HCT116 (cell line): ENCODE data around the gene TSTD2. TPM values are rescaled to one million over a fixed set of nuclear protein-coding genes. Genes with fewer than 3 reads are reported as not detected.

Experiments used
- ATAC-seq: fragments of 200-7000 bp; cut with Tn5 transposase; 2 replicates; pipeline ENCODE4 v1.9.1; 2020; ENCODE audit warnings: mild to moderate bottlenecking, moderate library complexity
- BruUV-seq: library from RNA; stranded (reverse); fragments of 400-500 nt; replicated peaks from 2 replicates; lab custom pipeline; 2021; lab: Mats Ljungman, UMichigan
- CTCF ChIA-PET: fragments of 300-600 bp; sonication (Branson Sonifier 250); formaldehyde crosslinking; loops from one replicate; lab custom pipeline; 2021; ENCODE audit warnings: antibody characterized with exemption; lab: Charles Lee
- POLR2A ChIA-PET: fragments of 300-600, 350-600 bp; sonication (Branson Sonifier 250); formaldehyde crosslinking; loops from one replicate; lab custom pipeline; 2021; ENCODE audit warnings: antibody characterized with exemption; lab: Charles Lee
- RAD21 ChIA-PET, 2 experiments: fragments of 300-600 bp; sonication (Branson Sonifier 250); formaldehyde crosslinking; loops; one replicate each; lab custom pipeline; 2023; ENCODE audit warnings: low total read pairs in 2 of 2; ENCODE audit not compliant: uncharacterized antibody in 2 of 2, unreplicated experiment in 2 of 2, low non-redundant PET in 1 of 2; lab: Charles Lee
- DNase-seq: peaks from one replicate; pipeline ENCODE4 v3.0.0-alpha.2; 2010; ENCODE audit warnings: low read depth, low spot score
- H2AFZ ChIP-seq: fragments of 200-600 bp; shearing (Covaris generic), sonication (generic); 2 replicates; pipeline ENCODE4 v1.6.1; 2017; ENCODE audit warnings: low read depth, mixed run types, mixed read lengths, antibody characterized with exemption, low read length; ENCODE audit not compliant: poor library complexity, severe bottlenecking
- H3K27ac ChIP-seq: 2 replicates; pipeline ENCODE4 v1.5.1; 2012; ENCODE audit warnings: low read depth, low read length
- H3K27me3 ChIP-seq: fragments of 200-600 bp; sonication (generic); 2 replicates; pipeline ENCODE4 v1.6.1; 2016; ENCODE audit warnings: mixed run types, low read length, mixed read lengths; ENCODE audit not compliant: insufficient read depth
- H3K36me3 ChIP-seq, 2 experiments: fragments of 200-500 bp in 1 of 2; fragments of 200-600 bp in 1 of 2; sonication (Bioruptor generic) in 1 of 2; sonication (generic) in 1 of 2; 2 replicates each; pipeline versions ENCODE4 v1.5.1 to v1.6.1; 2014 to 2016; ENCODE audit warnings: low read length in 2 of 2, inconsistent platforms in 1 of 2, mixed read lengths in 1 of 2, mixed run types in 1 of 2; ENCODE audit not compliant: insufficient read depth in 2 of 2, control insufficient read depth in 1 of 2
- H3K4me1 ChIP-seq, 2 experiments: fragments of 200-600 bp in 1 of 2; sonication (generic) in 1 of 2; 2 replicates each; pipeline versions ENCODE4 v1.5.1 to v1.6.1; 2012 to 2017; ENCODE audit warnings: low read length in 2 of 2, inconsistent platforms in 1 of 2, mild to moderate bottlenecking in 1 of 2, mixed read lengths in 1 of 2, mixed run types in 1 of 2, moderate library complexity in 1 of 2; ENCODE audit not compliant: insufficient read depth in 2 of 2, control insufficient read depth in 1 of 2
- H3K4me2 ChIP-seq: fragments of 200-600 bp; sonication (generic); 2 replicates; pipeline ENCODE4 v1.6.1; 2017; ENCODE audit warnings: mixed run types, low read length, mixed read lengths
- H3K4me3 ChIP-seq, 2 experiments: fragments of 200-600 bp in 1 of 2; sonication (generic) in 1 of 2; replicated peaks in 1 of 2; 2 replicates each; pipeline ENCODE4 v1.5.1; 2011 to 2016; ENCODE audit warnings: low read length in 2 of 2, control low read depth in 1 of 2, low read depth in 1 of 2, mild to moderate bottlenecking in 1 of 2, mixed read lengths in 1 of 2, mixed run types in 1 of 2
- H3K79me2 ChIP-seq: fragments of 200-600 bp; sonication (generic); 2 replicates; pipeline ENCODE4 v1.6.1; 2017; ENCODE audit warnings: mild to moderate bottlenecking, mixed run types, low read length, moderate library complexity, mixed read lengths; ENCODE audit not compliant: insufficient read depth
- H3K9ac ChIP-seq: fragments of 200-600 bp; sonication (generic); 2 replicates; pipeline ENCODE4 v1.6.1; 2016; ENCODE audit warnings: low read length, mixed read lengths
- H3K9me2 ChIP-seq: fragments of 200-600 bp; sonication (generic), shearing (Covaris generic); 2 replicates; pipeline ENCODE4 v1.6.1; 2017; ENCODE audit warnings: mixed run types, mild to moderate bottlenecking, moderate library complexity; ENCODE audit not compliant: insufficient read depth
- H3K9me3 ChIP-seq, 2 experiments: fragments of 200-500 bp in 1 of 2; fragments of 200-600 bp in 1 of 2; sonication (Bioruptor generic) in 1 of 2; sonication (generic) in 1 of 2; 2 replicates each; pipeline ENCODE4 v1.6.1; 2014 to 2017; ENCODE audit warnings: low read length in 2 of 2, mixed read lengths in 2 of 2, inconsistent platforms in 1 of 2, low read depth in 1 of 2, mild to moderate bottlenecking in 1 of 2, mixed run types in 1 of 2, moderate library complexity in 1 of 2; ENCODE audit not compliant: control insufficient read depth in 1 of 2, insufficient read depth in 1 of 2
- H4K20me1 ChIP-seq: fragments of 200-600 bp; sonication (generic), shearing (Covaris generic); 2 replicates; pipeline ENCODE4 v1.6.1; 2017; ENCODE audit warnings: mixed run types, mild to moderate bottlenecking, moderate library complexity; ENCODE audit not compliant: insufficient read depth
- CEBPB ChIP-seq: IDR thresholded peaks from 2 replicates; pipeline ENCODE4 v1.6.1; 2012; ENCODE audit warnings: low read depth
- EGR1 ChIP-seq: IDR thresholded peaks from 2 replicates; pipeline ENCODE4 v1.6.1; 2012; ENCODE audit warnings: low read depth
- ELF1 ChIP-seq: IDR thresholded peaks from 2 replicates; pipeline ENCODE4 v1.6.1; 2012; ENCODE audit warnings: low read depth, borderline replicate concordance
- EZH2 ChIP-seq: fragments of 200-600 bp; sonication (generic); IDR thresholded peaks from 2 replicates; pipeline ENCODE4 v1.6.1; 2017; ENCODE audit warnings: antibody characterized with exemption, mixed run types
- EZH2phosphoT487 ChIP-seq: fragments of 200-600 bp; IDR thresholded peaks from 2 replicates; pipeline ENCODE4 v1.6.1; 2018; ENCODE audit warnings: antibody characterized with exemption, borderline replicate concordance
- FOSL1 ChIP-seq: IDR thresholded peaks from 2 replicates; pipeline ENCODE4 v1.6.1; 2012; ENCODE audit warnings: low read depth
- JUND ChIP-seq: IDR thresholded peaks from 2 replicates; pipeline ENCODE4 v1.6.1; 2012
- SP1 ChIP-seq: IDR thresholded peaks from 2 replicates; pipeline ENCODE4 v1.6.1; 2012; ENCODE audit warnings: low read depth
- ZFX ChIP-seq: fragments of 450-650 bp; IDR thresholded peaks from 2 replicates; pipeline ENCODE4 v1.6.1; 2017
- ZNF274 ChIP-seq: fragments of 200-500 bp; sonication (Bioruptor generic); IDR thresholded peaks from 2 replicates; pipeline ENCODE4 v1.6.1; 2014; ENCODE audit warnings: mild to moderate bottlenecking, low read depth, low read length, inconsistent platforms
- intact Hi-C: fragments of 100-400 bp; cut with micrococcal nuclease; formaldehyde crosslinking; loops from 2 replicates; pipeline ENCODE4 v1.10.0; 2022
- total RNA-seq: library from RNA; stranded (reverse); gene quantifications from one replicate; pipeline ENCODE4 v1.2.1, GENCODE V29; 2021; ENCODE audit not compliant: unreplicated experiment
- TF ChIP-seq, protein P1 (sequence below): IDR thresholded peaks from 2 replicates; pipeline ENCODE4 v1.6.1; 2011; ENCODE audit warnings: mild to moderate bottlenecking, low read length, moderate library complexity; ENCODE audit not compliant: insufficient replicate concordance; ENCODE audit errors: extremely low read depth

TSTD2 gene
- total RNA-seq, 1 experiment from 2014 or later = 16.0 TPM

DNA sequence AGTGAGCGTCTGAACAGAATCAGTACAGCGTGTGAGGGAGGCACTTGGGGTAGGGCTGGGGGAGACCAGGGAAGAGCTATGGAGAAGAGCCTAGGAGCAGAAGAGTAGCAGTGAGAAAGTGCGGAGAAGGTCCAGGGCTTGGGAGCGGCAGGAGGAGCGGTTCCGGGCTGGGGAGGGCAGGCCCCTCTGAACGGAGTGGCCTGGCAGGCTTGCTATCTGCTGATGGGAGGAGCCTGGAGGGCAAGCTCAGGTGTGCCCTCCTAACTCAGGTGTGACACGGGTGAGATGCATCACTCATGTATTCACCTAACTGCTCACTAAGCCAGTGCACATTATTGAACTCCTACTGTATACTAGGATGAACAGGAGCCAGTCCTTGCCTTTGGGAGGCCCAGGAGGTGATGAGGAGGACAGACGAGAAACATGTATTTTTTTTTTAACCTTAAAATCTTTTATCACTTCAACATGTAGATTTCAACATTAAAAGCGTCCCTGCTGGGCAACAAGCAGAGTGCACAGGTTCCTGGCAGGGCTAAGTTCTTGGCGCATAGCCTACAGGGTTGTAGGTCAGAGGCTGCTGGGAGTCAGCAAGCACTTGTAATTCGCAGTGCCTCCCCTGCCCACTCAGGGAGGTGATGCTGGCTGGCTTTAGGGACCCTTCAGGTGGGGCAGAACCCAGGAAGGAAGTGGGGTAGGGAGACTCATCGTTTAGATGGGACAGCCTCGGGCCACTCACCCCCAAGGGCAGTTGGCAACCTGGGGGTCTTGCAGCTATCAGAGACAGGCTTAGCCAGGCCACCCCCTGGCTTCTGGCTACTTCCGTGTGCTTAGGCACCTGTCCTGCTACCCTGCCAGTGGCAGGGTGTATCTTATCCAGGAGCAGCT is 76.2 kb downstream of the TSTD2 start:
- Histone ChIP-seq H3K9ac (no peak overlapping the region), H3K79me2 (no peaks in the 10 kb centered on the region), H3K4me3 (no peak overlapping the region), H4K20me1 (no peaks in the 10 kb centered on the region), H3K36me3 (no peaks in the 10 kb centered on the region), H3K27me3 (no peaks in the 10 kb centered on the region), H3K4me1 (no peaks in the 10 kb centered on the region), H3K4me2 (no peak overlapping the region), H2AFZ (no peak overlapping the region), H3K9me2 (no peaks in the 10 kb centered on the region), H3K27ac (no peak overlapping the region), H3K9me3 (no peaks in the 10 kb centered on the region)
- RAD21 ChIA-PET = no interaction called here
- no peak for DNase-seq
- TF ChIP-seq, protein P1, sequence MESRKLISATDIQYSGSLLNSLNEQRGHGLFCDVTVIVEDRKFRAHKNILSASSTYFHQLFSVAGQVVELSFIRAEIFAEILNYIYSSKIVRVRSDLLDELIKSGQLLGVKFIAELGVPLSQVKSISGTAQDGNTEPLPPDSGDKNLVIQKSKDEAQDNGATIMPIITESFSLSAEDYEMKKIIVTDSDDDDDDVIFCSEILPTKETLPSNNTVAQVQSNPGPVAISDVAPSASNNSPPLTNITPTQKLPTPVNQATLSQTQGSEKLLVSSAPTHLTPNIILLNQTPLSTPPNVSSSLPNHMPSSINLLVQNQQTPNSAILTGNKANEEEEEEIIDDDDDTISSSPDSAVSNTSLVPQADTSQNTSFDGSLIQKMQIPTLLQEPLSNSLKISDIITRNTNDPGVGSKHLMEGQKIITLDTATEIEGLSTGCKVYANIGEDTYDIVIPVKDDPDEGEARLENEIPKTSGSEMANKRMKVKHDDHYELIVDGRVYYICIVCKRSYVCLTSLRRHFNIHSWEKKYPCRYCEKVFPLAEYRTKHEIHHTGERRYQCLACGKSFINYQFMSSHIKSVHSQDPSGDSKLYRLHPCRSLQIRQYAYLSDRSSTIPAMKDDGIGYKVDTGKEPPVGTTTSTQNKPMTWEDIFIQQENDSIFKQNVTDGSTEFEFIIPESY = no peak
- no peak for TF ChIP-seq ELF1
- no peak for TF ChIP-seq EZH2phosphoT487
- intact Hi-C loops = no loop called here
- ATAC-seq = no peak
- POLR2A ChIA-PET = no interaction called here
- CTCF ChIA-PET = no interaction called here
- no TSS peak for BruUV-seq

DNA sequence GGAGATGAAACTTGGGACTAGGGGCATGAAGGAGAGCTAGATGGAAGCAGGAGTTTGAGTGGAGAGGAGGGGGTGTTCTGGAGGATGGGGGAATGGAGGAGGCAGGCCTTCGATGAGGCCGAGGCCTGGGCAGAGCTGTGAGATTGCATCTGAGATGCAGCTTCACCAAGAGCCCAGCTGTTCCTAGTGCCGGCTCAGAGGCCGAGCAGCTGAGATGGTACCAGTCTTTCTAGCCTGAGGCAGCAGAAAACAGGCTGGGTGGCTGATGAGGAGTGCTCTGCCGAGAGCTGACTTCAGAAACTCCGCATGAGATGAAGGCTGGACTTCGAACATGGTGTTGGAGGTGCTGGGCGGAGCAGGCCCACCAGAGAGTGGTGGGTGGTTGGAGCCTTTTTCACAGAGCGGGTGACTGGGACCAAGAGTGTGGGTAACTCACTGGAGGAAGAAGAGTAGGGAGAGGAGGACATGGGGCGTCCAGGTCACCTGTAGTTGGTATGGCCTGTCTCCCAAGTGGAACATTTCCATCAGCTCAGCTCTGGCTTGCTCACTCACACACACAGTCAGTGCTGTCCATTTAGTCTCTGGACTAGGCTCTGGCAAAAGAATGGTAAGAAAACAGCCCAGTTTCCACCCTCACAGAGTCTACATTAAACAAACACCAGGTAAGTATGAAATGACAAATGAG is 77.0 kb downstream of the TSTD2 start:
- Histone ChIP-seq H3K4me2 (no peak overlapping the region), H2AFZ (no peak overlapping the region), H3K9me3 (no peaks in the 10 kb centered on the region), H4K20me1 (no peaks in the 10 kb centered on the region), H3K9ac (no peak overlapping the region), H3K36me3 (no peaks in the 10 kb centered on the region), H3K9me2 (no peaks in the 10 kb centered on the region), H3K27ac (no peak overlapping the region), H3K79me2 (no peaks in the 10 kb centered on the region), H3K4me3 (no peak overlapping the region), H3K4me1 (no peaks in the 10 kb centered on the region), H3K27me3 (no peaks in the 10 kb centered on the region)
- no TSS peak for BruUV-seq
- ChIA-PET CTCF (no interaction called here), POLR2A (no interaction called here), RAD21 (no interaction called here)
- intact Hi-C loops = no loop called here
- DNase-seq (no peak), ATAC-seq (no peak)
- TF ChIP-seq ZNF274 (no peak), EGR1 (no peak), JUND (no peak), ZFX (no peak), EZH2 (no peak), ELF1 (no peak), SP1 (no peak), FOSL1 (no peak), CEBPB (no peak)
- TF ChIP-seq, protein P1 = no peak
